Gastrocnemius medialis (tissue), 4 donors: Measurements from ENCODE around the gene PARN. TPM values are rescaled to one million over a fixed set of nuclear protein-coding genes. Genes with fewer than 3 reads are reported as not detected.

Experiments used
- ATAC-seq, 2 donors: fragments of 150-250 bp; one replicate each; pipeline ENCODE4 v1.9.1; 2016
- DNase-seq, 2 donors: peaks; one replicate each; pipeline ENCODE4 v3.0.0-alpha.2; 2019
- H3K27ac ChIP-seq, 4 donors: fragments of 200-600 bp; sonication (generic); 1 replicate in 1 of 4; 2 replicates in 3 of 4; pipeline ENCODE4 v1.5.1; 2016 to 2018; ENCODE audit warnings: mild to moderate bottlenecking in 2 of 4, moderate library complexity in 1 of 4
- H3K27me3 ChIP-seq, 3 donors: fragments of 200-600 bp; sonication (generic) in 2 of 3; 1 replicate in 1 of 3; 2 replicates in 2 of 3; pipeline versions ENCODE4 v1.5.1 to v1.6.0; 2016 to 2019; ENCODE audit warnings: mild to moderate bottlenecking in 1 of 3, moderate library complexity in 1 of 3
- H3K36me3 ChIP-seq, 2 donors: fragments of 200-600 bp; sonication (generic) in 1 of 2; one replicate each; pipeline ENCODE4 v1.5.1; 2017 to 2018
- H3K4me1 ChIP-seq, 2 donors: fragments of 200-600 bp; sonication (generic) in 1 of 2; one replicate each; pipeline ENCODE4 v1.5.1; 2016 to 2017; ENCODE audit warnings: mild to moderate bottlenecking in 2 of 2
- H3K4me3 ChIP-seq, 4 donors: fragments of 200-600 bp; sonication (generic) in 3 of 4; 1 replicate in 1 of 4; 2 replicates in 3 of 4; pipeline ENCODE4 v1.5.1; 2016 to 2019; ENCODE audit warnings: mild to moderate bottlenecking in 2 of 4
- H3K9me3 ChIP-seq, 3 donors: fragments of 200-600 bp; sonication (generic) in 2 of 3; 1 replicate in 1 of 3; 2 replicates in 2 of 3; pipeline ENCODE4 v1.5.1; 2016 to 2019
- POLR2A ChIP-seq, 2 donors: fragments of 450-650 bp; IDR thresholded peaks; one replicate each; pipeline ENCODE4 v1.6.1; 2017; ENCODE audit warnings: antibody characterized with exemption in 2 of 2, mild to moderate bottlenecking in 2 of 2, moderate library complexity in 2 of 2
- in situ Hi-C, 4 donors: fragments of 200-750 bp; cut with MboI; loops; one replicate each; pipeline versions ENCODE4 v1.15.0 to v1.8.0; 2017; ENCODE audit warnings: low sequenced_read_pairs in 4 of 4
- intact Hi-C: fragments of 100-400 bp; cut with DNase I; formaldehyde crosslinking; loops from one replicate; pipeline ENCODE4 v1.15.1; 2023; ENCODE audit warnings: low total_unique reads
- total RNA-seq, 4 donors: library from RNA; depleted of rRNA; stranded (reverse); fragments of >200 nt; gene quantifications; one replicate each; pipeline versions ENCODE4 v1.1.0 to v1.2.3, GENCODE V29; 2016
- TF ChIP-seq, protein P1 (sequence below), 5 experiments: fragments of 450-650 bp in 3 of 5; fragments of 200-600 bp in 2 of 5; sonication (generic) in 2 of 5; IDR thresholded peaks in 4 of 5; conservative IDR thresholded peaks in 1 of 5; 1 replicate in 4 of 5; 2 replicates in 1 of 5; pipeline ENCODE4 v1.5.1; 2016 to 2019; ENCODE audit warnings: antibody characterized with exemption in 5 of 5, mild to moderate bottlenecking in 3 of 5, moderate library complexity in 3 of 5

PARN gene
- total RNA-seq, 4 donors from 2014 or later, result 18.8 to 44.9 (median 31.2) TPM

DNA sequence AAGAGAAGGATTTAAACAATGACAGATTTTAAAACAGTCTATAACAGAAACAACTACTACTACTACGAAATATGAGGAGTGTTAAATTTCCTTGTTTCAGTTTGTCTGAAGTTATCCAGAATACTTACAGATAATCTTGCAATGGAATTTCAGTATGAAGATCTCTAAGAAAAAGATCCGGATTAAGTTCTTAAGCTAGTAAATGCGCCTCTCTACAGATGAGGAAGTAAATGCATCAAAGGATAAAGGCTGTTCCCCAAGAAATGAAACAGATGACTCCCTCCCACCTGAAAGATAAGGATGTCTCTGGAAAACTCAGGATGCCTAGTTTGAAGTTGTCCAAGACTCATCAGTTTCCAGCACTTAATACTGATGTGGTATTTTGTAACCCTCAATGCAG, 105.1 kb downstream of the PARN start:
- in situ Hi-C loops (loop anchor here (5.0 to 25.0 kb wide), 3 partner anchors 223 to 588 kb away; no protein-coding TSS in a partner anchor), intact Hi-C loops (loop anchor here (5.0 kb wide), 1 partner anchor 88 kb away; no protein-coding TSS in a partner anchor)
- ATAC-seq (no peak), DNase-seq (no peak)
- Histone ChIP-seq H3K4me1 (peaks cover 19 to 43% of the 10 kb centered on the region in 2 donors), H3K4me3 (no peak overlapping the region), H3K36me3 (no peaks in the 10 kb centered on the region), H3K27ac (no peak overlapping the region), H3K9me3 (no peaks in the 10 kb centered on the region), H3K27me3 (no peaks in the 10 kb centered on the region)
- no peak for TF ChIP-seq POLR2A (IDR thresholded peaks at IDR 0.05)
- TF ChIP-seq, protein P1, sequence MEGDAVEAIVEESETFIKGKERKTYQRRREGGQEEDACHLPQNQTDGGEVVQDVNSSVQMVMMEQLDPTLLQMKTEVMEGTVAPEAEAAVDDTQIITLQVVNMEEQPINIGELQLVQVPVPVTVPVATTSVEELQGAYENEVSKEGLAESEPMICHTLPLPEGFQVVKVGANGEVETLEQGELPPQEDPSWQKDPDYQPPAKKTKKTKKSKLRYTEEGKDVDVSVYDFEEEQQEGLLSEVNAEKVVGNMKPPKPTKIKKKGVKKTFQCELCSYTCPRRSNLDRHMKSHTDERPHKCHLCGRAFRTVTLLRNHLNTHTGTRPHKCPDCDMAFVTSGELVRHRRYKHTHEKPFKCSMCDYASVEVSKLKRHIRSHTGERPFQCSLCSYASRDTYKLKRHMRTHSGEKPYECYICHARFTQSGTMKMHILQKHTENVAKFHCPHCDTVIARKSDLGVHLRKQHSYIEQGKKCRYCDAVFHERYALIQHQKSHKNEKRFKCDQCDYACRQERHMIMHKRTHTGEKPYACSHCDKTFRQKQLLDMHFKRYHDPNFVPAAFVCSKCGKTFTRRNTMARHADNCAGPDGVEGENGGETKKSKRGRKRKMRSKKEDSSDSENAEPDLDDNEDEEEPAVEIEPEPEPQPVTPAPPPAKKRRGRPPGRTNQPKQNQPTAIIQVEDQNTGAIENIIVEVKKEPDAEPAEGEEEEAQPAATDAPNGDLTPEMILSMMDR (IDR thresholded peaks at IDR 0.05 in 4 of 5, conservative IDR thresholded peaks at IDR 0.05 in 1 of 5), result no peak

DNA sequence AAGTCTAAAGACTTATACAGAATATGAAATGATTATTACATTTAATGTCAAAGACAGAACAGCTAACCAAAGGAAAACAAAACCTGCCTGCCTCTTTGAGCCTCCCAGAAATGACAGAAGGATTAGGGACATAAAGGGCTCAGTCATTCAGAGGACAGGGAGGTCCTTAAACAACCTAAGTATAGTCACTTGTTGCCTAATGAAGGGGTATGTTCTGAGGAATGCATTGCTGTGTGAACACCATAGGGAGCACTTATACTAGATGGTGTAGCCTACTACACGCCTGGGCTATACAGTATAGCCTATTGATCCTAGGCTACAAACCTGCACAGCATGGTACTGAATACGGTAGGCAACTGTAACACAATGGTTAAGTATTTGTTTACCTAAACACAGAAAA, 106.4 kb downstream of the PARN start:
- Histone ChIP-seq H3K27me3 (no peaks in the 10 kb centered on the region), H3K4me1 (peaks cover 19 to 40% of the 10 kb centered on the region in 2 donors), H3K4me3 (no peak overlapping the region), H3K9me3 (no peaks in the 10 kb centered on the region), H3K27ac (peak overlapping the region in 2 of 4 donors; percentile 24 to 52), H3K36me3 (no peaks in the 10 kb centered on the region)
- intact Hi-C loops, result no loop called here
- in situ Hi-C loops, result loop anchor here in 2 of 4 donors (10.0 kb wide), 1 partner anchor 229 kb away; no protein-coding TSS in a partner anchor
- TF ChIP-seq POLR2A (IDR thresholded peaks at IDR 0.05), result no peak
- TF ChIP-seq, protein P1 (IDR thresholded peaks at IDR 0.05 in 4 of 5, conservative IDR thresholded peaks at IDR 0.05 in 1 of 5), result no peak
- DNase-seq, result no peak
- no peak for ATAC-seq

DNA sequence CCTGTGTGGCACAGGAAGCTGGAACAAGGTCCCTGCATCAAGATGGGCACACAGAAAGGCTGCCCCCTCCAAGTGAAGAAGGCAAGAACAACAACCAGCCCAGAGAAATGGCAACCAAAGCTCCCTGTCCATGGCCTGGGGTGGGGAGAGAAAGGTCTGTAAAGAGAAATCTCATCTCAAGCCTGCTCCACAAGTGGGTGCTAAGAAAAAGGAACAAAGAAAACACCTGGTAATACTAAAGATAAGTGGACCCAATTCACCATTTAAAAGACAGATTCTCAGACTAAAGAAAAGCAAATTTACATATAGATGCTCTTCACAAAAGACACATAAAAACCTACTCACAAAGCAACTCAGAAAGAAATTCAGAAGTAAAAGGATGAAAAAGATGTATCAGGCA, 107.4 kb downstream of the PARN start:
- Histone ChIP-seq H3K9me3 (no peaks in the 10 kb centered on the region), H3K4me3 (no peak overlapping the region), H3K27ac (no peak overlapping the region), H3K27me3 (no peaks in the 10 kb centered on the region), H3K4me1 (peaks cover 12 to 31% of the 10 kb centered on the region in 2 donors), H3K36me3 (no peaks in the 10 kb centered on the region)
- ATAC-seq, result no peak
- in situ Hi-C loops, result loop anchor here in 2 of 4 donors (10.0 kb wide), 1 partner anchor 228 kb away; no protein-coding TSS in a partner anchor
- TF ChIP-seq, protein P1 (IDR thresholded peaks at IDR 0.05 in 4 of 5, conservative IDR thresholded peaks at IDR 0.05 in 1 of 5), result no peak
- TF ChIP-seq POLR2A (IDR thresholded peaks at IDR 0.05), result no peak
- no peak for DNase-seq
- intact Hi-C loops, result no loop called here

DNA sequence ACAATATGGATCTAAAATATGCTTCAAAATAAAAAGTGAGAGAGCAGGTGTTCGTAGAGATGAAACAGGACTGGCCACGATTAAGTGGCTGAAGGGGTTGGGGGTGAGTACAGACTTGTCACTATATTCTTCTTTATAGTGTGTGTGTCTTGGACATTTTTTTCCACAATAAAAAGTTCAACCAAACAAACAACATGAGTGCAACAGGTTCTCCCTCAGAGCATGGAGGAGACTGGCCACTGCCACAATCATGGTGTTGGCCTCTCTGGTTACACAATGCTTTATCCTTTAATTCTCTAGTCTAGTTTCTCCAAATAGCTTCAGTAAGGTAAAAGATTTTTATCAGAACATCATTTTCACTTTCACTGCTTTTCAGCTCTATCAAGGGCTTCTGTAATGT, 109.3 kb downstream of the PARN start:
- Histone ChIP-seq H3K9me3 (no peaks in the 10 kb centered on the region), H3K27me3 (no peaks in the 10 kb centered on the region), H3K4me3 (no peak overlapping the region), H3K36me3 (no peaks in the 10 kb centered on the region), H3K27ac (no peak overlapping the region), H3K4me1 (peaks cover 0 to 17% of the 10 kb centered on the region in 2 donors)
- ATAC-seq (no peak), DNase-seq (no peak)
- intact Hi-C loops, result no loop called here
- in situ Hi-C loops, result loop anchor here in 2 of 4 donors (10.0 kb wide), 1 partner anchor 226 kb away; no protein-coding TSS in a partner anchor
- TF ChIP-seq, protein P1 (IDR thresholded peaks at IDR 0.05 in 4 of 5, conservative IDR thresholded peaks at IDR 0.05 in 1 of 5), result no peak
- TF ChIP-seq POLR2A (IDR thresholded peaks at IDR 0.05), result no peak

DNA sequence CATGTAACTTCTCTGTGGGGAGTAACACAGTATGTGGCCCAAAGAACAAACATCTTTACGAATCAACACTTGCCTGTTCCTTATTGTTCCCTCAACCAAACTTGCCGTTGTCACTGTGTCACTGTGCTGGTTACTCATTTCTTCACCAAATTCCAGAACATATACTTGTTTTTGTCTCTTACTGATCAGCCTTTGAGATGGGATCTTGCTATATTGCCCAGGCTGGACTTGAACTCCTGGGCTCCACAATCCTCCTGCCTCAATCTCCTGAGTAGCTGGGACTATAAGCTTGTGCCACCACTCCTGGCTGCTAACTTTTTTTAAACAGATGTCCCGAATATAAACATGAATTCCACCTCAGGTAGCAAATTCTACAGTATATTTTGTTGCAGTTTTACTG, 115.1 kb downstream of the PARN start:
- in situ Hi-C loops (no loop called here), intact Hi-C loops (no loop called here)
- DNase-seq, result no peak
- H3K4me3 ChIP-seq, result no peak overlapping the region
- no peak for ATAC-seq
- H3K27ac ChIP-seq, result no peak overlapping the region
- TF ChIP-seq POLR2A (IDR thresholded peaks at IDR 0.05), result no peak
- TF ChIP-seq, protein P1 (IDR thresholded peaks at IDR 0.05 in 4 of 5, conservative IDR thresholded peaks at IDR 0.05 in 1 of 5), result no peak
- no peaks in the 10 kb centered on the region for H3K36me3 ChIP-seq
- peaks cover 12 to 22% of the 10 kb centered on the region in 2 donors for H3K4me1 ChIP-seq
- no peaks in the 10 kb centered on the region for H3K9me3 ChIP-seq
- H3K27me3 ChIP-seq, result no peaks in the 10 kb centered on the region
